GM18505 (cell line): Measurements from ENCODE around the gene MIEF2.

ENCODE experiments used
- ATAC-seq: cut with Tn5 transposase; IDR thresholded peaks from one replicate; pipeline ENCODE4 v1.9.1; 2021; ENCODE audit not compliant: unreplicated experiment
- POLR2A ChIP-seq: IDR thresholded peaks from 4 replicates; pipeline ENCODE4 v1.6.1; 2011; ENCODE audit warnings: borderline replicate concordance; ENCODE audit not compliant: insufficient read depth, insufficient read length; ENCODE audit errors: extremely low read depth

The MIEF2 gene

DNA sequence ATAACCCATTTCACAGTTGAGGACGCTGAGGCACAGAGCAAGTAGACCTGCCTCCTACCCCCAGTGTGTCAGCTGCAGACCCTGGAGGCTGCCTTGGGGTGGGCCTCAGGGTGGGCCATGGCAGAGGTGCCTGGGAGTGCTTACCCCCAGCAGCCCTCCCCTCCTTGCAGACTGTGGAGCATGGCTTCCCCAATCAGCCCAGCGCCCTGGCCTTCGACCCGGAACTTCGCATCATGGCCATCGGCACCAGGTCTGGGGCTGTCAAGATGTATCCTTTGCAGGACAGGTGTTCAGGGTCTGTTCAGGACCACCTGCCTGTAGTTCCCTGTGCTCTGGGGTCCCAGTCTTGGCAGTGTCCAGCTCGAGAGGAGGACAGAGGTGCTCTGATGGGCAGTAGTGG lies 30.7 kb upstream of the MIEF2 start:
- TF ChIP-seq POLR2A, result no peak
- ATAC-seq, result no peak

DNA sequence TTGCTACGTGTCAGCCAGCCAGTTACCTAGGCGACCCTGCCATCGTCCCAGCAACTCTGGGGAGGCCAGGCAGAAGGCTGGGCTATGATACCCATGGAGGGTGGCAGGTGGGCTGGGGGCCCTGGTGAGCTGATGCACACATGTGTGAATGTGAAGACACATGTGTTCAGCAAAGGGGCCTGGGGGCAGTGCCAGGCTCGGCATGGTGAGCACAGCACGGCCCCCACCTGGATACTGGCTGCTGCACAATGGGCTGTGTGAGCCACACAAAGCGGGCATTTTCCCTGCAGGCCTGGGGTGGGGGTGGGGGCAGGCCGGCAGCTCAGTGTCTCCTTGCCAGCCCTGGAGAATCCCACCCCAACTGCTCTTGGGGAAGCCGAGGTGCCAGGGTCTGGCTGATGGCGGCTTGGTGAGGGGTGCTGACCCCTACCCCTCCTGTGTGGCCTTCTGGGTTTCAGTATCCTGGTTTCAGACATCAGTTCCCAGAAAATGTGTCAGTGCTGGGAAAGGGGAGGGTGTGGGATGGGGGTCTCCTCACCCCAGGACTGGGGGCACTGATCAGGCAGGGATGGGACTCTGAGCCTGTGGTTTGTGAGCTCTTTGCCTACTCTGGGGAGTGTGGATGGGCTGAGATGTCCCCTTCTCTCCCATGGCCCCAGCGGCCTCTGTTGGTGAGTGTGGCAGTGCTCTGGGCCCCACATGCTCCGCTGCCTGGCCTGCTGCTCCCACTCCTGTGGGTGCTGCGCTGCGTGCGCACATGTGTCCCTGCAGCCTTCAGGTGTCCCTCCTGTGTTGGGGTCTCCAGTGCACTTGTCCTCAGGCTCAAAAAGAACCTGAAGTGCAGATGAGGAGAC lies 29.9 kb upstream of the MIEF2 start:
- no peak for TF ChIP-seq POLR2A
- ATAC-seq, result no peak

DNA sequence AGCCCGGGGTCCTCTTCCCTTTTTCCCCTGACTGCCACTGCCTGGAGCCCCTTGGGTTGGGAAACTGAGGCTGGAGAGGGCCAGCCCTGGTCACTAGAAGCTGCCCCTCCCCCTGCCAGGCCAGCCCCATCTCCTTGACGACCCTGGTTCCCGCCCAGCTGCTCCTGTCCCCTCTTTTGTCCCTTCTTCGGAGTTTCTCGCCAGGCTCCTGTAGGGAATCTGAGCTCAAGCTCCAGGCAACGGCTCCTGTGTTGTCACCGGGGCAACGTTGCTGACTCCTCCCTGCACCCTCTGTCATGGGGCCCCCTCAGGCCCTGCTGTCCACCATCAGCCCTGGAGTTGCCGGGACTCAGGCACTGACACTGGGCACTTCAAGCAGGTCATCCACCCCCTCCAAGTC lies 29.3 kb upstream of the MIEF2 start:
- TF ChIP-seq POLR2A, result no peak
- no peak for ATAC-seq

DNA sequence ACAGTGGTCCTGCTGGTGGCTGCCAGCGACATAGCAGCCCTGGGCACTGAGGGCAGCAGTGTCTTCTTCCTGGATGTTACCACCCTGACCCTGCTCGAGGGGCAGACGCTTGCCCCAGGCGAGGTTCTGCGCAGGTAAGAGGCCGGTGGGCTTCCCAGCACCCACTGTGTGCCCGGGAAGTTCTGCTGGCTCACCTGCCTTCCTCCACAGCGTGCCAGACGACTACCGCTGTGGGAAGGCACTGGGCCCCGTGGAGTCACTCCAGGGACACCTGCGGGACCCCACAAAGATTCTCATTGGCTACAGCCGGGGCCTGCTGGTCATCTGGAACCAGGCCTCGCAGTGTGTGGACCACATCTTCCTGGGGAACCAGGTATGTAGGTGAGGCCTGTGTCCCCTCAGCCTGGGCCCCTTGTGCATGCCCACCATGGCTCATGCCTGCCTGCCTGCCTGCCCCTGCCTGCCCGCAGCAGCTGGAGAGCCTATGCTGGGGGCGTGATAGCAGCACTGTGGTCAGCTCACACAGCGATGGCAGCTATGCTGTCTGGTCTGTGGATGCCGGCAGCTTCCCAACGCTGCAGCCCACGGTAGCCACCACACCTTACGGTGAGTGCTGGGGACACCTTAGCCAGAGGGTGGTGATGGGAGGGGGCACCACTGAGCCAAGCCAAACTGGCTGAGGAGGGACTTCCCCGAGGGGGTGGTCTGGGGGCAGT lies 26.5 kb upstream of the MIEF2 start:
- no peak for ATAC-seq
- no peak for TF ChIP-seq POLR2A

DNA sequence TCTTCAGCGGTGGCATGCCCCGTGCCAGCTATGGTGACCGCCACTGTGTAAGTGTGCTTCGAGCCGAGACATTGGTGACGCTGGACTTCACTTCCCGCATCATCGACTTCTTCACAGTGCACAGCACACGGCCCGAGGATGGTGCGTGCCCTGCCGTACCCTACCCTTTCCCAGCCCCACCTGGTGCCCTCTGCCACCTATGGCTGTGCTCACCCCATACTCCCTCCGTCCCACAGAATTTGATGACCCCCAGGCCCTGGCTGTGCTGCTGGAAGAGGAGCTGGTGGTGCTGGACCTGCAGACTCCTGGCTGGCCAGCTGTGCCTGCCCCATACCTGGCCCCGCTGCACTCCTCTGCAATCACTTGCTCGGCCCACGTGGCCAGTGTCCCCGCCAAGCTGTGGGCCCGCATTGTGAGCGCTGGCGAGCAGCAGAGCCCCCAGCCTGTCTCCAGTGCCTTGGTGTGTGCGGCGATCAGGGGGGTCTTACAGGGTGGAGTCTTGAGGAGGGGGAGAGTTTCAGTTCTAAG lies 25.5 kb upstream of the MIEF2 start:
- ATAC-seq, result no peak
- TF ChIP-seq POLR2A, result no peak

DNA sequence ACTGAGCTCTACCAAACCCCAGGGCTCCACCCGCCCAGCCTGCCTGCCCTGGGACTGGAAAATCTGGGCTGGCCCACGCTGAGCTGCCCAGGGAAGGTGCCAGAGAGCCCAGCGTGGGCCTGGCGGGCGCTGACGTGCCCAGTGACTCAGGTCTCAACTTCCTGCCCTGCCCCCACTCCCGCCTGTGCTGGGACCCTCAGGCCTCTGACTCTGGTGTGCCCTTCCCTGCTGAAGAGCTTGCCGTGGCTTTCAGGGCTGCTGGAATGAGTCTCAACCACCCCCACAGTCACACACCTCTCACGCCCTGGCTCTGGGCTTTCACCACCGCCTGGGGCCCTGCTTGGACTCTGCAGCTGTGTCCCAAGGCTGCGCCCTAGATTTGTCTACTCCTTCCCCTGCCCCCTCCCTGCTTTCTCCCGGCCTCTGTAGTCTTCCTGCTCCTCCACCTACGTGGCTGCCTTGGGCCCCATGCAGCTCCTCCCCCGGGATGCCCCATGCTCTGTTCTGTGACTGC lies 24.7 kb upstream of the MIEF2 start:
- no peak for TF ChIP-seq POLR2A
- no peak for ATAC-seq

DNA sequence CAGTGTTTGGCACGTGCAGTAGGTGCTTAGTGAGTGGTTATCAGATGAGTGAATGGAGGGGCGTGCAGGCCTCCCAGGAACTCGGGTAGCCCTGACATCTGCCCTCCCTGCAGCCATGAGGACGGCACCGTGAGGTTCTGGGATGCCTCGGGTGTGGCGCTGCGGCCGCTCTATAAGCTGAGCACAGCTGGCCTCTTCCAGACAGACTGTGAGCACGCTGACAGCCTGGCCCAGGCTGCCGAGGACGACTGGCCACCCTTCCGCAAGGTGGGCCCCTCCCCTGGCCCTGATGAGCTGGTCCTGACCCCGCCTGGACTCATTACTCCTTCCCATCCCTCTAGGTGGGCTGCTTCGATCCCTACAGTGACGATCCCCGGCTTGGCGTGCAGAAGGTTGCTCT lies 24.0 kb upstream of the MIEF2 start:
- ATAC-seq, result no peak
- TF ChIP-seq POLR2A, result no peak

DNA sequence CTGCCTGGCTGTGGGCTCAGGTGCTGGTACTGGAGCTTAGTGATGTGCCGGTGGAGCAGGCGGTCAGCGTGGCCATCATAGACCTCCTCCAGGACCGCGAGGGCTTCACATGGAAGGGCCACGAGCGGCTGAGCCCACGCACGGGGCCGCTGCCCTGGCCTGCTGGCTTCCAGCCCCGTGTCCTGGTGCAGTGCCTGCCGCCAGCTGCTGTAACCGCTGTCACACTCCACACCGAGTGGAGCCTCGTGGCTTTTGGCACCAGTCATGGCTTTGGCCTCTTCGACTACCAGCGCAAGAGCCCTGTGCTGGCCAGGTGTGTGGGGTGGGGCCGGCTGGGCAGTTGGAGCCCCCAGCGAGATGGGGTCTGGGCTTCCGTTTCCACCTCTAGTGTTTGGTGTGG lies 23.0 kb upstream of the MIEF2 start:
- ATAC-seq, result no peak
- TF ChIP-seq POLR2A, result no peak

DNA sequence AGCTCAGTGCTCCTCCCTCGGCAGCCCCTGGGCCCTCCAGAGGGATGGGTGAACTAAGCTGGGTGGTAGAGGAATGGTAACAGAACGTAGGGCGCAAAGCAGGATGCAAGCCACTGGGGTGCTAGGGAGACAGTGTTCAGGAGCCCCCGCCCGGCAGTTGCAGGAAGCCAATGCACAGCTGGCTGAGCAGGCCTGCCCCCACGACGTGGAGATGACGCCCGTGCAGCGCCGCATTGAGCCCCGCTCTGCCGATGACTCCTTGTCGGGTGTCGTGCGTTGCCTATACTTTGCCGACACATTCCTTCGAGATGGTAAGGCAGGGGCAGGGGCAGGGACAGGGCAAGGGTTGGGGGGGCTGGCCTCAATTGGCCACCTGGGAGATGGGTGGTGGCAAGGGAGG lies 22.2 kb upstream of the MIEF2 start:
- TF ChIP-seq POLR2A, result no peak
- no peak for ATAC-seq

DNA sequence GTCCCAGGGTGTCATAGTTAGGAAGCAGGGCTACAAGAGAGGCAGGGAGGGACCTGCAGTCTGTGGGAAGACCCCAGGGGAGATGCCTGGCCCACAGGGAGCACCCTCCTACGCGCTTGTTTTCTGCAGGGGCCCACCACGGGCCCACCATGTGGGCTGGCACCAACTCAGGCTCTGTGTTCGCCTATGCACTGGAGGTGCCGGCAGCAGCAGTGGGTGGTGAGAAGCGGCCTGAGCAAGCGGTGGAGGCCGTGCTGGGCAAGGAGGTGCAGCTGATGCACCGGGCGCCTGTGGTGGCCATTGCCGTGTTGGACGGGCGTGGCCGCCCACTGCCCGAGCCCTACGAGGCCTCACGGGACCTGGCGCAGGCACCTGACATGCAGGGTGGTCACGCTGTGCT lies 20.0 kb upstream of the MIEF2 start:
- TF ChIP-seq POLR2A, result no peak
- no peak for ATAC-seq

DNA sequence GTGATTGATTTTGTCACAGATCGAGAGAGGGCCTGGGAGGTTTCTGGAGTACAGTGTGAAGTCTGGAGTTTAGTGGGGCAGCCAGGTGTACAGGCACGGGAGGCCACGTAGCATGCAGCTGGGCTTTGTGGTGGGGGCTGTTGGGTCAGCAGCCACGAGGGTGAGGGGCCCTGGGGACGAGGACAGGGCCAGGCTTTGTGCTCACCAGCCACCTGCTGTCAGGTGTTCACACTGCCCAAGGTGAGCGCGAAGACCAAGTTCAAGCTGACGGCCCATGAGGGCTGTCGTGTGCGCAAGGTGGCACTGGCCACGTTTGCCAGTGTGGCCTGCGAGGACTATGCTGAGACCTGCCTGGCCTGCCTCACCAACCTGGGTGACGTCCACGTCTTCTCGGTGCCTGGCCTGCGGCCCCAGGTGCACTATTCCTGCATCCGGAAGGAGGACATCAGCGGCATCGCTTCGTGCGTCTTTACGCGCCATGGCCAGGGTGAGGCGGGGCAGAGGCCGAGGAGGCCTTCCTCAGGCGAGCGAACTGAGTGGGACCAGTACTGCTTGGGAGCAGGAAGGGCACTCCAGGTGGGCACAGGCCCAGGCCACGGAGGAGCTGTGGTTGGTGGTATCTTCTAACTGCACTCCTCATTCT lies 19.1 kb upstream of the MIEF2 start:
- TF ChIP-seq POLR2A, result no peak
- no peak for ATAC-seq

DNA sequence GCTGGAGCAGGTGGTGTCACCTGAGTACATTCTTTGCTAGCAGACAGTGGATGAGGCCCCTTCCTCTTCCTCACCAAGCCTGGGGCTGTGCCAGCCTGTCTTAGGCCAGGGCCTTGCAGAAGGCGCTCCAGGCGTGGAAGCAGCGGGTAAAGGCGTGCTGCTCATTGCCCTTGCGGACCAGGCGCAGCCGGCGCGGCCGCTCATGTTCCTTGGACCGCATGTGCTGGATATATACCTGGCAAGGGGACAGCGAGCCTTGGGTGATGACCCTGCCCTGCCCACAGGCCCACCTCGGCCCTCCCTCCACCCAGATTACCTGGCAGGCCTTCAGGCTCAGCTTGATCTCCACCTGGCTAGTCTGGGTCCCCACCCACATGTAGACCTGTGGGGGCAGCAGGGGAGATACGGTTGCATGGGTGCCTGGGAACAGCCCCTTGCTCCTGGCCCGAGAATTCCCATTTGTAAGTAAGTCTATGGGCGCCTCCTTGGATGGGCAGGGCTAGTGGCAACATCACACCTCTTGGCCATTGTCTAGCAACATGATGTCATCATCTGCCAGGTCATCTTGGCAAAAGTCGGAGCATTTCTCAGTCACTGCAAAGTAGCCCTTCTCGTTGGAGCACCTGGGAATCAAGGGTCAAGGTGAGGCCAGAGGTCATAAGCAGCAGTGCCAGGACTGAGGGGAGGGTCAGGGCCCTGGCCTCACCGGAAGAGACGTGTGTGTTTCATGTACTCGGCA lies 15.3 kb upstream of the MIEF2 start:
- no peak for ATAC-seq
- no peak for TF ChIP-seq POLR2A
